HG03520 (cell line): ENCODE data around the gene FBL.

Experiments
- ATAC-seq: cut with Tn5 transposase; IDR thresholded peaks from one replicate; pipeline ENCODE4 v1.9.1; 2021; ENCODE audit warnings: mild to moderate bottlenecking, moderate library complexity; ENCODE audit not compliant: unreplicated experiment

The FBL gene

GRCh38 chr19:39796000-39796498 lies 50.1 kb downstream of the FBL start:
- no peak for ATAC-seq

GRCh38 chr19:39795001-39795400 lies 51.2 kb downstream of the FBL start:
- no peak for ATAC-seq

- no peak for ATAC-seq
Observed at GRCh38 chr19:39792999-39793546, 53.1 kb downstream of the FBL start.

- ATAC-seq, result no peak
Observed at GRCh38 chr19:39788244-39788643, 57.9 kb downstream of the FBL start.
